Measurements from ENCODE around the gene ZNF580.

The ZNF580 gene

DNA sequence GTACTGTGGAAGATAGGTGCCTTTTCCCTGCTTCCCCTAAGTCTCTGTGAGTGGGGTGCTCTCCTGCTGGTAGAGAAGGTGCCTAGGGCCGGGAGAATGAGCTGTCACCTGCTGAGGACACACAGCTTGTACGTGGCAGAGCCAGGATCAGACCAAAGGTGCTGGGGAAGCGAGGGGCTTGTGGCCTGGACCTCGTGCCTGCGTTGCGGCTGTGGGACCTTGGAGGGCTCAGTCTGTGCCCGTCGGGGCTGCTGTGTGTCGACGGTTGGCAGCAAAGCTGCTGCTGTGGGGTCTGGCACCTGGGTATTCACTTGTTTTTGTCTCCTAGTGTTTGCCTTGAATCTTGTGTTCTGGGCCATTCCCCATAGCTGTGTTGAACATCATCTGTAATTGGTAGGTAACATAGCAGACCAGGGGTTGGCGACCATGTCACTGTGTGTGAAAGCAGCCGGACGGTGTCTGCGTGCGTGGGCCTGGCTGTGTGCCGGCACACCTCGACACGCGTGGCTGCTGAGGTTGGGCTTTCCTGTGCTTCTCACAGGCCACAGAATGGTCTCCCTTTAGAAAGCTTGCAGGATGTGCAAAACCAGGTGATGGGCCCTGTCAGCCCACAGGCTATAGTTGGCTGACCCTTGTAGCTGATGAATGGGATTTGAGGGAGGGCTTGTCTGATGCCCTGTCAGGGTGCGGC is 23.2 kb downstream of the ZNF580 start:
- no peak for DNase-seq (ENCODE audit: low spot score)

GRCh38 chr19:55666343-55667005 is 25.7 kb downstream of the ZNF580 start:
- DNase-seq (ENCODE audit: low spot score): no peak

DNA sequence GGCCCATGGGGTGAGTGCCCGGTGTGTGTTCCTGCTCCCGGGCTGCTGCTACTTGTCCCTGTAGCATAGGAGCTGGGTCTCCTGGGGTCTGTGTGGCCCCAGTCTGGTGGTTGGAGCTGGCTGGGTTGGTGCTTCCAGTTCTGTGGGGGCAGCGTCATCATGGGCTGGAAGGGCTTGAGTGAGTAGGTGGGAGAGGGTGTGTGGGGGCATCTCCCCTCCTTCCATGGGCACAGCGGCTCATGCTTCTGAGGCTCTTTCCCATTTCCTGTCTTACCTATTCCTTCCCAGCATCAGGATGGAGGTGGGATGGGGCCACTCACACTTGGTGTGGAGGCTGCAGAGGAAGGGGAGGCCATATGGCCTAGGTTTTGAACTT is 26.2 kb downstream of the ZNF580 start:
- no peak for DNase-seq (ENCODE audit: low spot score)

- no peak for DNase-seq (ENCODE audit: low spot score)
Observed at GRCh38 chr19:55667511-55667910, 26.7 kb downstream of the ZNF580 start.

- DNase-seq (ENCODE audit: low spot score): peak; percentile 65
Observed at GRCh38 chr19:55667958-55668357, 27.2 kb downstream of the ZNF580 start.

DNA sequence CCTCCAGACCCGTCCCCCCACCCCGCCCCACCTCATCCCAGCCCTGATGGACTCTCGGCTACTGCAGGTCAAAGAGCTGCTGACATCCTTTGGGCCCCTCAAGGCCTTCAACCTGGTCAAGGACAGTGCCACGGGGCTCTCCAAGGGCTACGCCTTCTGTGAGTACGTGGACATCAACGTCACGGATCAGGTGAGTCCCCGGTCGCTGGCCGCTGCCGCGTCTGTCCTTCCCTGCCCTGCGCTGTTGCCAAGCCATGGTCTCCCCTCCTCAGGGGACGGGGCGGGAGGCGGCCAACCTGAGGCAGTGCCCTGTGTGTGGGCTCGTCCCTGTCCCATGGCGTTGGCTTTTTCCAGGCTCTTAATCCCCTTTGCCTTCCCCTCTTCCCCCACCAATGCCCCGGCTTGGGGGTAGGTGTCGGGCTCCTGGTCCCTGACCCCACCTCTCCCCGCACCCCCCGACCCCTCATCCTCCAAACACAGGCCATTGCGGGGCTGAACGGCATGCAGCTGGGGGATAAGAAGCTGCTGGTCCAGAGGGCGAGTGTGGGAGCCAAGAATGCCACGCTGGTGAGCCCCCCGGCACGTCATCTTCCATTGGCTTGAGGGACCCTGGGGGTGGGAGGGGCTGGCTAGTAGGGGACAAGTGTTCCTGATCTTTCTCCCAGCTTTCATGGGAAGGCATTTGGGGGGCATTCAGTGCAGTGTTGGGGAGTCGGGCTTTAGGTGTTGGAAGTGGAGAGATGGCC is 28.0 kb downstream of the ZNF580 start:
- DNase-seq (ENCODE audit: low spot score): no peak

GRCh38 chr19:55669418-55670279 is 28.8 kb downstream of the ZNF580 start:
- DNase-seq (ENCODE audit: low spot score): no peak

GRCh38 chr19:55670280-55671053 is 29.7 kb downstream of the ZNF580 start:
- peak; percentile 34 for DNase-seq (ENCODE audit: low spot score)

- no peak for DNase-seq (ENCODE audit: low spot score)
Observed at GRCh38 chr19:55671054-55671378, 30.2 kb downstream of the ZNF580 start.

DNA sequence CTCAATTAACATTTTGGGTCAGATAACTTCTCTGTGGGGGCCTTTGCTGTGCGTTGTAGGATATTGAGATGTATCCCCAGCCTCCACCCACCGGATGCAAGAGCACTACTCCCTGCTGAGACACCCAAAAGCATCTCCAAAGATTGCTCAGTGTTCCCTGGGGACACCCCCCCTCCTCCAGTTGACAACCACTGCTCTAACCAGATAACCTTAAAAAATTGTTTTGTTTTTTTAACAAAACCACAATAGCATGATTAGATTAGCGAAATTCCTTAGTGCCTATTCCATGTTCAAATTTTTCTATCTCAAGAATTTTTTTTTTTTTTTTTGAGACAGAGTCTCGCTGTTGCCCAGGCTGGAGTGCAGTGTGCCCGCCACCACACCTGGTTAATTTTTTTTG is 31.6 kb downstream of the ZNF580 start:
- DNase-seq (ENCODE audit: low spot score): no peak

GRCh38 chr19:55673465-55673864 is 32.7 kb downstream of the ZNF580 start:
- no peak for DNase-seq (ENCODE audit: low spot score)

DNA sequence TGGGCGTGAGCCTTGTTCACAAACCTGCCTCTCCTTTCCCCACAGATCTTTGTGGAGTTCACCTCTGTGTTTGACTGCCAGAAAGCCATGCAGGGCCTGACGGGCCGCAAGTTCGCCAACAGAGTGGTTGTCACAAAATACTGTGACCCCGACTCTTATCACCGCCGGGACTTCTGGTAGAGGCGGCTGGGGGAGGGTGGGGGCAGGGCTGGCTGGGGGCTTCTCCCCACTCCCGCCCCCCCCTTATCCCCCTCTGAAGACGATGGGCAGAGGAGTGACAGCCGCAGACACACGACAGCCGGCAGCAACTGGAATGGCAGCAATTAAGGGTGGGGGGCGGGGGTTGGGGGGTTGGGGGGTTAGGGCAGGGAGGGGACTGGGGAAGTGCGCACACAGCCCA is 33.1 kb downstream of the ZNF580 start:
- DNase-seq (ENCODE audit: low spot score): no peak

DNA sequence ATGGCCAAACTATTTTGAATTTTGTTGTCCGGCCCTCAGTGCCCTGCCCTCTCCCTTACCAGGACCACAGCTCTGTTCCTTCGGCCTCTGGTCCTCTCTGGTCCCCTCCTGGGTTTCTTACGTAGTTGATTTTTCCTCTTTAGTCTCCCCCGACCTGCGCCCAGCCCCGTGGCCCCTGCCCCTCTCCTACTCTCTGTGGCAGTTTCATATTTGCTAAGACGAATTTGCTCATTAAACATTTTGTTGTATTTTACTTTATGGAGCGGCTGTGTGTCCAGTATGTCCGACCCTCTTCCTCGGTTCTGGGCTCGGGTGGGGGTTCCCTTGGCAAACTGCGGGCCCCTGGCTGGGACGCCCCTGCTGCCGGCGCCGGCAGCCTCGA is 33.6 kb downstream of the ZNF580 start:
- no peak for DNase-seq (ENCODE audit: low spot score)

- DNase-seq (ENCODE audit: low spot score): peak; percentile 97
Observed at GRCh38 chr19:55674841-55675660, 34.2 kb downstream of the ZNF580 start, which contains the start of gene EPN1. EPN1 (plus strand) TSS chr19:55675226; CDS start chr19:55678628, 3,402 bp downstream.

GRCh38 chr19:55675661-55676354 is 35.0 kb downstream of the ZNF580 start:
- DNase-seq (ENCODE audit: low spot score): peak; percentile 6

DNA sequence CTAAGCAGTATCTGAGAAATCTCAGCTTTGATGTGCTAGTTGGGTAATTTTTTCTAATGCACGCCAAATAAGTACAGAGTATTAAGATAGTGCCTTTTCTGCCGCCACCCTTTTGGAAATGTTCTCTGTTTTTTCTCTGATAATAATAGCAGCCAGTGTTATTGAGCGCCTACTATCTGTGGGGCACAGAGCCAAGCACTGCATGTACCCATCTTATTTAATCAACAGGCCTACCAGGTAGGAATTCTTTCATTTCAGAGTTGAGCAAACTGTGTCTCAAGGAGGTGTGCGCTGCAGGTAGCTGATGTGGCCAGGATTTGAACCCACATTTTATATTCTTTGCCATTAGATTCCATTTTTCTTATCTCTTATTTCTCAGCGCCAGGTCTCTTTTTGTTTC is 35.6 kb downstream of the ZNF580 start:
- DNase-seq (ENCODE audit: low spot score): peak; percentile 20

DNA sequence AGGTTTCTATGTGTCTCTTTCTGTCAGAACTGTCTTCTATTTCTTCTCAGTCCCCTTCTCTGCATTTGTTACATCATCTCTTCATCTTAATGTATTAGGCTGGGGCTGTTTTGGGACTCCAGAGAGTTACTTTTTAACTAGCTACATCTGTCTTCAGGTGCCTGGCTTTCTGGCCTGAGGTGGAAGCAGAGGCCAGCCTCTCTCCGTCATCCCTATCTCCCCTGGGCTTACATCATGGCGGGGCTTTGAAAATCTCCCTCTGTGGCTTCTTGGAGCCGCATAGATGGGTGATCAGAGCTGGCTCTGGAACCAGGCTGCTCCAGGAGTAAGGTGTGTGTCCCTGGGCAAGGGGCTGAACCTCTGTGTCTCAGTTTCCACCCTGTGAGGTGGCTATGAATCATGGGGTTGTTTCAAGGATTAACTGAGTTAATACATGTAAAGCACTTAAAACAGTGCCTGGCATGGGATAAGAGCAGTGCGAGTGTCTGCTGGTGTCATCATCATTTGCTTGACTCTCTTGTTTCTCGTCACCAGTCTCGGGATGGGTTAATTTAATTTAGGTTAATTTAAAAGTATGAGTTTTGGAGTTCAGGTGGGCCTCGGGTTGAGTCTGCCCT is 36.2 kb downstream of the ZNF580 start:
- peak; percentile 63 for DNase-seq (ENCODE audit: low spot score)

DNA sequence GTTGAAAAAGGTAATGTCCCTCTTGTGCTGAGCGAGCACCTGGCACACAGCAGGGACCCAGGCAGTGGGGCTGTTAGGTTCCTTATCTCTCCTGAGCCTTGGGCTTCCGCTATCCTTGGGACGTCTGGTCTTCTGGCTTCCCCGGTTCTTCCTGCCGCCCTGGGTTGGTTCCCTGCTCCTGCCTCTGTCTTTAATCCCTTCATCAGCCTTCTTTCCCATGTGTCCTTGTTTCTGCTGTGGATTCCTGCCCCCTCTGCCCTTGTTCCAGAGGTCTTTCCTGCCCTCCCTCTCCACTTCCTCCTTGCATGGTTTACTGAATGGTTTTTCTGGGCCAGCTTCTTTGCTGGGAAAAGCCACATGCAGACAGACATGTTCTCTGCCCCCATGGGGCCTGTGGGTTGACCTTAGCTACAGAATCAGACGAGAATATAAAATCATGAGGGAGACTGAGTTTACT is 36.8 kb downstream of the ZNF580 start:
- DNase-seq (ENCODE audit: low spot score): no peak

DNA sequence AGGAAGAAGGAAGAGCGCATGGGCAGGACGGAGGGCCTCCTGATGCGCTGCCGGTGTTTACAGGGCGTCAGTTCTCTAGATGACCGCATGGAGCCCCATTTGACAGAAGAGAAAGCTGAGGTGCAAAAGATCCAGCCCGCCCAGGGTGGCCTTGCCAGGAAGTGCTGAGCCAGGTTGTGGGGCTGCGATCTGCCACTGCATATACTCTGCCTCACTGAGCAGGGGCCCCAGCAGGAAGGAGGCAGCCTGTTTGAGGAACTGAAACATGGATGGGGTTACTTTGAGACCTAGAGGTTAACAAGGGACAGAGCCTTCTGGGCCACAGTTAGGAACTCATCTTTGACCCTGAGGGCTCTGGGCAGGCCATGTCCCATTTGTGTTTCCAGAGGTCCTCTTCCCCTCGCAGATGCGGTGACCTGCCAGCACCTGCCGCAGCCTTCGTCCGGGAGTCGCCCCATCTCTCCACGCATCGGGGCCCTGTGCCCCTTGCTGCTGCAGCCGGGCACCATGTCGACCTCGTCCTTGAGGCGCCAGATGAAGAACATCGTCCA is 37.4 kb downstream of the ZNF580 start:
- DNase-seq (ENCODE audit: low spot score): no peak
